B cell (primary cell): ENCODE data around the gene RAB11FIP2.

ENCODE experiments used
- EZH2 ChIP-seq: IDR thresholded peaks from 2 replicates; pipeline ENCODE4 v1.6.1; 2012; ENCODE audit warnings: borderline replicate concordance, low read depth, mild to moderate bottlenecking, moderate library complexity, low read length; ENCODE audit not compliant: insufficient read depth, poor library complexity, severe bottlenecking
- TF ChIP-seq, protein P1 (sequence below): fragments of 200-600 bp; IDR thresholded peaks from one replicate; pipeline ENCODE4 v1.8.0; 2022; ENCODE audit warnings: antibody characterized with exemption, mild to moderate bottlenecking

DNA sequence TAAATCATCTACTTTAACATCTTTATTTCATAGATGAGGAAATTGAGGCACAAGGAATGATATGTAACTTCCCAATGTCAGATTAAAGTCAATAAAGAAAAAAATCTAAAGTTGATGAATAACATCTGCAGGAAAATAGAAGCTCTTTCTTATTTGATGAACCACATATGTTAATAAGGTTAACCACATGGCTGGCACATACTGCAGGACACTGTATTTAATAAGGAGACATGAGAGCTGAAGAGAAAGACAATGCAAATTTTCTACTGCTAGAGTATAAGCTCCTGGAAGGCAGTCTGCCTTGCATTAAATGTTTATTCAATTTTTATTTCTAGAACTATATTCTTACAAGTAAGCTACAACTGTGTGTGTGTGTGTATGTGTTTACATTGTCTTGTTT lies 4.4 kb downstream of the RAB11FIP2 start:
- TF ChIP-seq, protein P1, sequence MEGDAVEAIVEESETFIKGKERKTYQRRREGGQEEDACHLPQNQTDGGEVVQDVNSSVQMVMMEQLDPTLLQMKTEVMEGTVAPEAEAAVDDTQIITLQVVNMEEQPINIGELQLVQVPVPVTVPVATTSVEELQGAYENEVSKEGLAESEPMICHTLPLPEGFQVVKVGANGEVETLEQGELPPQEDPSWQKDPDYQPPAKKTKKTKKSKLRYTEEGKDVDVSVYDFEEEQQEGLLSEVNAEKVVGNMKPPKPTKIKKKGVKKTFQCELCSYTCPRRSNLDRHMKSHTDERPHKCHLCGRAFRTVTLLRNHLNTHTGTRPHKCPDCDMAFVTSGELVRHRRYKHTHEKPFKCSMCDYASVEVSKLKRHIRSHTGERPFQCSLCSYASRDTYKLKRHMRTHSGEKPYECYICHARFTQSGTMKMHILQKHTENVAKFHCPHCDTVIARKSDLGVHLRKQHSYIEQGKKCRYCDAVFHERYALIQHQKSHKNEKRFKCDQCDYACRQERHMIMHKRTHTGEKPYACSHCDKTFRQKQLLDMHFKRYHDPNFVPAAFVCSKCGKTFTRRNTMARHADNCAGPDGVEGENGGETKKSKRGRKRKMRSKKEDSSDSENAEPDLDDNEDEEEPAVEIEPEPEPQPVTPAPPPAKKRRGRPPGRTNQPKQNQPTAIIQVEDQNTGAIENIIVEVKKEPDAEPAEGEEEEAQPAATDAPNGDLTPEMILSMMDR = no peak
- no peak for TF ChIP-seq EZH2
